Measurements from ENCODE around the gene UTS2R.

DNA sequence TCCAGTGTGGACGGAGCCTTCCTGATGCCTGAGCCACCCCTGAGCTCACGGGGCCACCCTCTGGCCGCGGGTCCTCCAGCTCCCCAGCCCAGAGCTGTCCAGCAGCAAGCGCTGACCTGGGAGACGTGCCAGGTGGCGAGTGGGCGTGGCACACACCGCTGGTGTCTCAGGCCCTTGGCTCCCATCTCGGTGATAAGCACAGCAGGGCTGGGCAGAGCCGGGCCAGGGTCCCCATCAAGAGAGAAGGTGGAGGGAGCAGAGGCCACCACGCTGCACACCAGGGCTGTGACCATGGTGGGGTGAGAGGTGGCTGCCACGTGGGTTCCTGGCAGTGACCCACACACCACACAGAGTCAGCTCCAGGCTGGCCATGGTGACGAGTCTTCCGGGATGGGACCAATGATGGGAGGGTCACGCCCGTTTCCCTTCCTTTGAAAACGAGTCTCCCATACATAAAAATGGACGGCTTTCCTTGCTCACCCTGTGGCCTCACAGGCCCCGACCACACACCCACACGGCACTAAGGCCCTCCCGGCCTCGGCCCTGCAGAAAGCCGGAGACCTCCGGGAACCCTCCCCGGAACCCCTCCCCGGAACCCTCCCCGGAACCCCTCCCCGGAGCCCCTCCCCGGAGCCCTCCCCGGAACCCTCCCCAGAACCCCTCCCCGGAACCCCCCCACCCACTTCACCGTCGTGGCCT lies 16.8 kb downstream of the UTS2R start:
- TF ChIP-seq CTCF (IDR thresholded peaks at IDR 0.05) = no peak
- no peak for TF ChIP-seq POLR2A (IDR thresholded peaks at IDR 0.05)
- no peak for TF ChIP-seq POLR2AphosphoS5 (IDR thresholded peaks at IDR 0.05)
